GM23338 (cell line): ENCODE results near the gene CLTRN.

Source experiments
- CTCF ChIP-seq, 2 experiments: fragments of 200-600 bp in 1 of 2; sonication (generic) in 1 of 2; conservative IDR thresholded peaks; 2 replicates each; pipeline versions ENCODE4 v1.5.1 to v1.6.1; 2016 to 2017; ENCODE audit warnings: antibody characterized with exemption in 2 of 2, low read depth in 2 of 2, mild to moderate bottlenecking in 2 of 2, moderate library complexity in 1 of 2
- EZH2phosphoT487 ChIP-seq: fragments of 200-600 bp; sonication (generic); IDR thresholded peaks from one replicate; pipeline ENCODE4 v1.8.1; 2018; ENCODE audit warnings: antibody characterized with exemption; ENCODE audit not compliant: unreplicated experiment
- REST ChIP-seq: IDR thresholded peaks from one replicate; pipeline ENCODE4 v1.6.1; 2018; ENCODE audit warnings: antibody characterized with exemption; ENCODE audit not compliant: unreplicated experiment

- TF ChIP-seq CTCF (conservative IDR thresholded peaks at IDR 0.05; ENCODE audit: low read depth in 2 of 2) (no peak), REST (no peak), EZH2phosphoT487 (no peak)
Measured at GRCh38 chrX:15663439-15663838, 1.2 kb downstream of the CLTRN start.
